Osteocyte (in vitro differentiated cells): ENCODE results near the gene DUOXA2. TPM values are rescaled to one million over a fixed set of nuclear protein-coding genes. Genes with fewer than 3 reads are reported as not detected.
A peak's percentile ranks its signal among the peaks of the same experiment; 100 is the strongest.

Experiments
- DNase-seq: peaks from one replicate; pipeline ENCODE4 v3.0.0; 2021; ENCODE audit warnings: mixed read lengths; ENCODE audit not compliant: unreplicated experiment; ENCODE audit errors: extremely low spot score
- H3K27ac Mint-ChIP-seq: one replicate; pipeline ENCODE4 v1.8.0; 2021; ENCODE audit warnings: mild to moderate bottlenecking, mixed read lengths; ENCODE audit not compliant: unreplicated experiment
- H3K27me3 Mint-ChIP-seq: one replicate; pipeline ENCODE4 v1.8.0; 2021; ENCODE audit warnings: mixed read lengths; ENCODE audit not compliant: unreplicated experiment
- H3K36me3 Mint-ChIP-seq: one replicate; pipeline ENCODE4 v1.8.0; 2021; ENCODE audit warnings: mixed read lengths; ENCODE audit not compliant: unreplicated experiment
- H3K4me1 Mint-ChIP-seq: one replicate; pipeline ENCODE4 v1.8.0; 2021; ENCODE audit warnings: mixed read lengths; ENCODE audit not compliant: unreplicated experiment
- H3K4me3 Mint-ChIP-seq: one replicate; pipeline ENCODE4 v1.8.0; 2021; ENCODE audit warnings: mild to moderate bottlenecking, moderate library complexity, mixed read lengths; ENCODE audit not compliant: unreplicated experiment
- H3K9me3 Mint-ChIP-seq: one replicate; pipeline ENCODE4 v1.8.0; 2021; ENCODE audit warnings: mixed read lengths; ENCODE audit not compliant: unreplicated experiment
- CTCF ChIP-seq: fragments of 200-600 bp; sonication (generic); IDR thresholded peaks from 2 replicates; pipeline ENCODE4 v1.5.0; 2021; ENCODE audit warnings: antibody characterized with exemption, mild to moderate bottlenecking, moderate library complexity
- total RNA-seq: library from RNA; stranded (reverse); gene quantifications from 2 replicates; pipeline ENCODE4 v1.2.1, GENCODE V29; 2021

DUOXA2 gene
- total RNA-seq, 1 donor from 2014 or later, result not detected

DNA sequence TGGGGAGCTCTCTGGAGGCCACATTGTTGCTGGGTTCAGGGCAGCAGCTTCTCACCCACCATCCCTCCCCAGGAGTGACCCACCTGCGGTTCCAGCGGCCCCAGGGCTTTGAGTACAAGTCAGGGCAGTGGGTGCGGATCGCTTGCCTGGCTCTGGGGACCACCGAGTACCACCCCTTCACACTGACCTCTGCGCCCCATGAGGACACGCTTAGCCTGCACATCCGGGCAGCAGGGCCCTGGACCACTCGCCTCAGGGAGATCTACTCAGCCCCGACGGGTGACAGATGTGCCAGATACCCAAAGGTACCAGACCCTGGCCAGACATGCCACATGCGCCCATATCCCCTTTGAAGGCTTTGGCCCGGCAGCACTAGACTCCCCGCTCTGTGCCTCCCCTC lies 47.5 kb downstream of the DUOXA2 start:
- H3K9me3 Mint-ChIP-seq, result no peaks in the 10 kb centered on the region

GRCh38 chr15:45162771-45163507 lies 48.8 kb downstream of the DUOXA2 start:
- Mint-ChIP-seq H3K27me3 (no peaks in the 10 kb centered on the region), H3K27ac (peak overlapping the region; percentile 31), H3K9me3 (no peaks in the 10 kb centered on the region), H3K4me3 (no peak overlapping the region), H3K36me3 (no peaks in the 10 kb centered on the region), H3K4me1 (peaks cover 19% of the 10 kb centered on the region)
- TF ChIP-seq CTCF, result peak; percentile 96
- peak; percentile 93 for DNase-seq

More for the DNA sequence above, 47.5 kb downstream of the DUOXA2 start:
- DNase-seq, result no peak
- Mint-ChIP-seq H3K4me3 (no peak overlapping the region), H3K4me1 (peaks cover 12% of the 10 kb centered on the region), H3K27ac (no peak overlapping the region), H3K27me3 (no peaks in the 10 kb centered on the region), H3K36me3 (no peaks in the 10 kb centered on the region)
- TF ChIP-seq CTCF, result no peak

GRCh38 chr15:45163508-45163856 lies 49.4 kb downstream of the DUOXA2 start:
- Mint-ChIP-seq H3K27me3 (no peaks in the 10 kb centered on the region), H3K36me3 (no peaks in the 10 kb centered on the region), H3K9me3 (no peaks in the 10 kb centered on the region), H3K4me3 (no peak overlapping the region), H3K4me1 (peaks cover 17% of the 10 kb centered on the region), H3K27ac (no peak overlapping the region)
- TF ChIP-seq CTCF, result no peak
- DNase-seq, result no peak

DNA sequence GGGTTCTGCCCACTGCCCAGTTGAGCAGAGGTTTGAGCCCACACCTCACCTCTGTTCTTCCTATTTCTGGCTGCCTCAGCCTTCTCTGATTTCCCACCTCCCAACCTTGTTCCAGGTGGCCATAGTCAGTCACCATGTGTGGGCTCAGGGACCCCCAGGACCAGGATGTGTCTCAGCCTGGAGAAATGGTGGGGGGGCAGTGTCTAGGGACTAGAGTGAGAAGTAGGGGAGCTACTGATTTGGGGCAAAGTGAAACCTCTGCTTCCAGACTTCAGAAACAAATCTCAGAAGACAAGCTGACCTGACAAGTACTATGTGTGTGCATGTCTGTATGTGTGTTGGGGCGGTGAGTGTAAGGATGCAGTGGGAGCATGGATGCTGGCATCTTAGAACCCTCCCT lies 50.8 kb downstream of the DUOXA2 start:
- DNase-seq, result no peak
- Mint-ChIP-seq H3K27ac (no peak overlapping the region), H3K9me3 (no peaks in the 10 kb centered on the region), H3K4me3 (no peak overlapping the region), H3K36me3 (no peaks in the 10 kb centered on the region), H3K4me1 (peaks cover 22% of the 10 kb centered on the region), H3K27me3 (no peaks in the 10 kb centered on the region)
- no peak for TF ChIP-seq CTCF

DNA sequence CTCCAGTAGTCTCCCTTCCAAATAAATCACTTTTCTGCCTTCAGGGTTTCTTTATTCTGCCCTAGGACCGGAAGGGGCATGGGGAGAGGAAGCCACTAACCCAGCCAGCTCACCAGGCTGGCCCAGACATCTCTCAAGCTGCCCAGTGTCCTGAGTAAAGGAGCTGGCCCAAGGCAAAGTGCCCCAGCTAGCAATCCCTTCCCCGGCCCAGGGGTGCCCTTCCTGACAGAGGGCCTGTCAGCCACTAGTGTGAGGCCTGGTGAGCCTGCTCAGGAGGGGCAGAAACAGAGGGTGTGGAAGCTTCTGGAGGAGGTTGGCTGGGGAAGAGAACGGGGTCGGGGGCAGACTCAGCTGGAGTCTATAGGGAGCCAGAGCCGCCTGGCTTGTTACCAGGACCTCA lies 51.4 kb downstream of the DUOXA2 start:
- Mint-ChIP-seq H3K27me3 (no peaks in the 10 kb centered on the region), H3K27ac (peak overlapping the region; percentile 63), H3K9me3 (no peaks in the 10 kb centered on the region), H3K4me1 (peaks cover 22% of the 10 kb centered on the region), H3K36me3 (no peaks in the 10 kb centered on the region), H3K4me3 (peak overlapping the region; percentile 22)
- TF ChIP-seq CTCF, result no peak
- no peak for DNase-seq
